GM12872 (cell line): ENCODE data around the gene OMD.

Source experiments
- TF ChIP-seq, protein P1 (sequence below): IDR thresholded peaks from 3 replicates; pipeline ENCODE4 v1.5.1; 2011; ENCODE audit warnings: low read depth, mild to moderate bottlenecking, low read length, moderate library complexity; ENCODE audit not compliant: insufficient read depth

Gene OMD

DNA sequence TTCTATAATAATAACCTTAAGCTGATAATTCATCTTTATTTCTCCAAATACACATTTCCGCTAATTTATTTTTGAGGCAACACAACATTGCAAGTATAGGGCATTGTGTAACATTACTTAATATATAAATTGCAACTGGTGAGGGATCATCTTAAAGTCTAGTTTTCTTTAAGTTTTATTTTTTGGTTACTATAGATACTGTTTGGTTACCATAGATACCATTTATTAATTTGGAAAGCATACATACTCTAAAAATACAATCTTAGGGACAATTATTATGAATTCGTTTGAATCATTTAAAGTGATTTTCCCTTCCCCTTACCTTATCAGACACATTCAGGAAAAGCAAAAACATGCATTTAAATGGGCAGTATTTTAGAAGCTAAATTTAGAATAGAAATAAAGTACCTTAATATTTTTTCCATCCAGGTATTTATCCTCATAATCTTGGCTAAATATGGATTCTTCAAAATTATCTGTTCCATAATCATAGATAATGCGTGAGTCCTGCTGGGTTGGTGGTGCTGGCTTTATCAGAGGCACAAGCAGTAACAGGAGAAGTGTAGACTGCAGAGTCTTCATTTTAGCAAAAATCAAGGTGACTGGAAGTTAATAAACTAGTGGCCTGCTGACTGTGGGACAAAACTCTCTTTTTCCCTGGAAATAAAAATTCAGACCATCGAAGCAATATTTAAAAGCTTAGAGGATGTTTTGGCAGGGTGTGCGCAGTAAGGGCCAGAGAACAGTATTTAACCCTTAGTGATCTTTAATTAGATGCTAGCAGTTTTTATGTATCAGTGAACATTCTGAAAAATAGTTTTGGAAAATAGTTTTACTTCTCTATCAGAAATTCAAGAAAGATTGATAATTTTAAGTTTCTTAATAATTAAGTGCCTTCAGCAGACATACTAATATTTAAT is 21.2 kb downstream of the OMD start:
- TF ChIP-seq, protein P1, sequence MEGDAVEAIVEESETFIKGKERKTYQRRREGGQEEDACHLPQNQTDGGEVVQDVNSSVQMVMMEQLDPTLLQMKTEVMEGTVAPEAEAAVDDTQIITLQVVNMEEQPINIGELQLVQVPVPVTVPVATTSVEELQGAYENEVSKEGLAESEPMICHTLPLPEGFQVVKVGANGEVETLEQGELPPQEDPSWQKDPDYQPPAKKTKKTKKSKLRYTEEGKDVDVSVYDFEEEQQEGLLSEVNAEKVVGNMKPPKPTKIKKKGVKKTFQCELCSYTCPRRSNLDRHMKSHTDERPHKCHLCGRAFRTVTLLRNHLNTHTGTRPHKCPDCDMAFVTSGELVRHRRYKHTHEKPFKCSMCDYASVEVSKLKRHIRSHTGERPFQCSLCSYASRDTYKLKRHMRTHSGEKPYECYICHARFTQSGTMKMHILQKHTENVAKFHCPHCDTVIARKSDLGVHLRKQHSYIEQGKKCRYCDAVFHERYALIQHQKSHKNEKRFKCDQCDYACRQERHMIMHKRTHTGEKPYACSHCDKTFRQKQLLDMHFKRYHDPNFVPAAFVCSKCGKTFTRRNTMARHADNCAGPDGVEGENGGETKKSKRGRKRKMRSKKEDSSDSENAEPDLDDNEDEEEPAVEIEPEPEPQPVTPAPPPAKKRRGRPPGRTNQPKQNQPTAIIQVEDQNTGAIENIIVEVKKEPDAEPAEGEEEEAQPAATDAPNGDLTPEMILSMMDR, result no peak

- TF ChIP-seq, protein P1, result no peak
Measured at GRCh38 chr9:92402360-92402759, 21.9 kb downstream of the OMD start.

GRCh38 chr9:92397853-92398252 is 26.4 kb downstream of the OMD start:
- TF ChIP-seq, protein P1, result no peak

DNA sequence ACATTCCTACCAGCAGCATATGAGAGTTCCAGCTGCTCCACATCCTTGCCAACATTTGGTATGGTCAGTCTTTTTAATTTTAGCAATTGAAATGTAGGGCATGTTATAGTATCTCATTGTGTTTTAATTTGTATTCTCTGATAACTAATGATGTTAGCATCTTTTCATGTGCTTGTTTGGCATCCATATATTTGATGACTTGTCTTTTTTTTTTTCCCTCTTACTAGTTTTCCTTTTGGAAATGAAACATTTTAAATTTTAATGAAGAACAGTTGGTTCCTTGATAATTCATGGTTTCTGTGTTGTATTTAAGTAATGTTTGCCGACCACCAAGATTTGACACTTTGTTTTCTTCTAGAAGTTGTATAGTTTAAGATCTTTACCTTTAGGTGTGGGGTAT is 28.7 kb downstream of the OMD start:
- TF ChIP-seq, protein P1, result no peak

- TF ChIP-seq, protein P1, result no peak
Measured at GRCh38 chr9:92393686-92394085, 30.6 kb downstream of the OMD start.

DNA sequence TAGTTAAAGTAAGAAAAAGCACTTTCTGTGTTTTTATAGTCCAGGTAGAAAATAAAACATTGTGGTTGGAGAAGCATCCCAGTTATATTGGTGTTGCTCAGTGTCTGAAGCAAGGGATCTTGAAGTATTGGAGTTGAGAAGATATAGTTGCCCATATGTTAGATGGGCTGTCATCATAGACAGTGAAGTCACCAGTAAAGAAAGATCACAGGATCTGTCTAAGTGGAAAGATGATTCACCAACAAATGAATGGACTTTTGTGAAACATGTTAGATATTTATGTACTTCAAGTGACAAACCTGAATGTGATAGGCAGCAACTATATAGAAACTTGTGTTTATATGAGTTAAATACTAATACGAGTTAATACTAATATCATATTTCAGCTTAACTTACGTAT is 31.6 kb downstream of the OMD start:
- TF ChIP-seq, protein P1, result no peak

- TF ChIP-seq, protein P1, result no peak
Measured at GRCh38 chr9:92385953-92386352, 38.3 kb downstream of the OMD start.
